Hepatocyte (in vitro differentiated cells): ENCODE data around the gene C1orf50. TPM values are rescaled to one million over a fixed set of nuclear protein-coding genes. Genes with fewer than 3 reads are reported as not detected.

Experiments used
- DNase-seq: peaks from one replicate; pipeline ENCODE4 v3.0.0-alpha.2; 2016; ENCODE audit warnings: low spot score
- H2AFZ ChIP-seq: fragments of 200-600 bp; sonication (generic); 2 replicates; pipeline ENCODE4 v1.6.0; 2016; ENCODE audit warnings: antibody characterized with exemption, mild to moderate bottlenecking
- H3K27ac ChIP-seq: fragments of 200-600 bp; sonication (generic); 2 replicates; pipeline ENCODE4 v1.5.1; 2016; ENCODE audit warnings: mild to moderate bottlenecking
- H3K27me3 ChIP-seq: fragments of 200-600 bp; sonication (generic); 2 replicates; pipeline ENCODE4 v1.6.1; 2016
- H3K36me3 ChIP-seq: fragments of 200-600 bp; sonication (generic); replicated peaks from 2 replicates; pipeline ENCODE4 v1.5.1; 2016; ENCODE audit warnings: low read depth; ENCODE audit not compliant: insufficient read depth
- H3K4me1 ChIP-seq: fragments of 200-600 bp; sonication (generic); 2 replicates; pipeline ENCODE4 v1.5.1; 2016; ENCODE audit warnings: mild to moderate bottlenecking, moderate library complexity; ENCODE audit not compliant: insufficient read depth
- H3K4me2 ChIP-seq: fragments of 200-600 bp; sonication (generic); 2 replicates; pipeline ENCODE4 v1.6.0; 2016
- H3K4me3 ChIP-seq: fragments of 200-600 bp; sonication (generic); 2 replicates; pipeline ENCODE4 v1.5.1; 2016; ENCODE audit warnings: mild to moderate bottlenecking
- H3K79me2 ChIP-seq: fragments of 200-600 bp; sonication (generic); 2 replicates; pipeline ENCODE4 v1.6.0; 2017; ENCODE audit warnings: mild to moderate bottlenecking
- H3K9me2 ChIP-seq: fragments of 200-600 bp; sonication (generic); replicated peaks from 2 replicates; pipeline ENCODE4 v1.6.0; 2017; ENCODE audit warnings: mild to moderate bottlenecking; ENCODE audit not compliant: insufficient read depth
- H3K9me3 ChIP-seq: fragments of 200-600 bp; sonication (generic); 2 replicates; pipeline ENCODE4 v1.5.1; 2016; ENCODE audit warnings: low read depth, mild to moderate bottlenecking
- H4K20me1 ChIP-seq: fragments of 200-600 bp; sonication (generic); 2 replicates; pipeline ENCODE4 v1.6.0; 2016; ENCODE audit warnings: mild to moderate bottlenecking; ENCODE audit not compliant: insufficient read depth, poor library complexity, severe bottlenecking
- EZH2 ChIP-seq: fragments of 200-600 bp; sonication (generic); IDR thresholded peaks from 2 replicates; pipeline ENCODE4 v1.6.1; 2016; ENCODE audit warnings: antibody characterized with exemption, mild to moderate bottlenecking, borderline replicate concordance
- EZH2phosphoT487 ChIP-seq: fragments of 200-600 bp; sonication (generic); IDR thresholded peaks from one replicate; pipeline ENCODE4 v1.6.1; 2018; ENCODE audit warnings: antibody characterized with exemption, mild to moderate bottlenecking, low read depth, moderate library complexity; ENCODE audit not compliant: unreplicated experiment, severe bottlenecking
- WGBS: methylation state at CpG from one replicate; pipeline ENCODE4 v1.1.6; 2016; ENCODE audit warnings: low lambda C conversion rate; ENCODE audit errors: missing lambda C conversion rate; 5-methylcytosine and 5-hydroxymethylcytosine counted together
- polyA plus RNA-seq: library from polyadenylated mRNA; unstranded; fragments of >200 nt; fragmentation: Nextera tagmentation; extraction: Ambion mirVana; gene quantifications from 2 replicates; pipeline ENCODE4 v1.2.1, GENCODE V29; 2016
- total RNA-seq: library from RNA; depleted of rRNA; stranded (reverse); fragments of >200 nt; gene quantifications from 2 replicates; pipeline ENCODE4 v1.2.3, GENCODE V29; 2014
- TF ChIP-seq, protein P1 (sequence below): fragments of 200-600 bp; sonication (generic); IDR thresholded peaks from 2 replicates; pipeline ENCODE4 v1.5.1; 2016; ENCODE audit warnings: antibody characterized with exemption, mild to moderate bottlenecking; ENCODE audit not compliant: poor library complexity

Gene C1orf50
- total and polyA plus RNA-seq, 2 experiments from 2014 or later: 5.7 to 15.2 TPM

DNA sequence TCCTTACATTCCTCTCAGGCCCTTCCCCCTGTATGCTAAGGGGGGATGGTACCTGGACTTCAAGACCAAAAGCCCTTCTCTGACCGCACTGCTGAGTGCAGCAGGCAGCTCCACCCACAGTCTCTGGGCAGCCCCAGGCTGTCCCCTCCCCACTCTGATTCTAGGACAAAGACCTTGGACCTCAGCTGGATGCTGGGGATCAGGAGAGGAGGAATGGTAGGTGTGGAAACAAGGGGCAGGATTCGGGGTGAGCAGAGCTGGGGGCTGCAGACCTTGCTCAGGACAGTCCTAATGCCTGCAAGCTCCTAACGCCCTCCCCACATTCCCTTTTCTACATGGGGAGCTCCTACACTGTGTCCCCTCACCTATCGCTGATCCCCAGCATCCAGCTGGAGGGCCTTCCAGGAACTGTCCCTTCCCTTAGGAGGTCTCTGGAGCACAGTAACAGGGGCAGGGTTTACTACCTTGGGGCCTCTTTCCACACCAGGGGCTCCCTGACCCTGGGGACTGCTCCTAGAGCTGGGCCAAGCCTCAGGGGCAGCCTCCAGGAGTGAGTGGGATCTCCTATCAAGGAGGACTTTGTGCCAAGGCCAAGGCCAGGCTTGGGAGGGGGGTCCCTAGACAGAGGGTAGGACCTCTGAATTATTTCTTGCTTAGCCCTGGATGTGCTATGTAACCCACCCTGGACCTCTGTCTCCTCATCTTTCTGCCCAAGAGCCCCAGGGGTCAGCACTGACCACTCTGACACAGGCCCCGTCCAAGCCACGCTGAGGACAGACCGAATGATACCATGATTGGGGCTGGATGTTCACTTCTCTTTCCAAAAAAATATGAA lies 32.6 kb upstream of the C1orf50 start:
- H3K27me3 ChIP-seq: no peaks in the 10 kb centered on the region
- no peaks in the 10 kb centered on the region for H4K20me1 ChIP-seq
- H3K4me1 ChIP-seq: peaks cover 18% of the 10 kb centered on the region
- H3K9me2 ChIP-seq: no peaks in the 10 kb centered on the region
- peak; percentile 46 for DNase-seq
- H3K4me3 ChIP-seq: no peak overlapping the region
- no peak overlapping the region for H2AFZ ChIP-seq
- no peak overlapping the region for H3K27ac ChIP-seq
- 79% methylated on average over 7 of the region's 7 CpGs for WGBS
- H3K36me3 ChIP-seq: no peaks in the 10 kb centered on the region
- TF ChIP-seq, protein P1, sequence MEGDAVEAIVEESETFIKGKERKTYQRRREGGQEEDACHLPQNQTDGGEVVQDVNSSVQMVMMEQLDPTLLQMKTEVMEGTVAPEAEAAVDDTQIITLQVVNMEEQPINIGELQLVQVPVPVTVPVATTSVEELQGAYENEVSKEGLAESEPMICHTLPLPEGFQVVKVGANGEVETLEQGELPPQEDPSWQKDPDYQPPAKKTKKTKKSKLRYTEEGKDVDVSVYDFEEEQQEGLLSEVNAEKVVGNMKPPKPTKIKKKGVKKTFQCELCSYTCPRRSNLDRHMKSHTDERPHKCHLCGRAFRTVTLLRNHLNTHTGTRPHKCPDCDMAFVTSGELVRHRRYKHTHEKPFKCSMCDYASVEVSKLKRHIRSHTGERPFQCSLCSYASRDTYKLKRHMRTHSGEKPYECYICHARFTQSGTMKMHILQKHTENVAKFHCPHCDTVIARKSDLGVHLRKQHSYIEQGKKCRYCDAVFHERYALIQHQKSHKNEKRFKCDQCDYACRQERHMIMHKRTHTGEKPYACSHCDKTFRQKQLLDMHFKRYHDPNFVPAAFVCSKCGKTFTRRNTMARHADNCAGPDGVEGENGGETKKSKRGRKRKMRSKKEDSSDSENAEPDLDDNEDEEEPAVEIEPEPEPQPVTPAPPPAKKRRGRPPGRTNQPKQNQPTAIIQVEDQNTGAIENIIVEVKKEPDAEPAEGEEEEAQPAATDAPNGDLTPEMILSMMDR: no peak
- TF ChIP-seq EZH2 (no peak), EZH2phosphoT487 (no peak)
- no peaks in the 10 kb centered on the region for H3K79me2 ChIP-seq
- peak overlapping the region; percentile 37 for H3K4me2 ChIP-seq
- H3K9me3 ChIP-seq: no peaks in the 10 kb centered on the region

DNA sequence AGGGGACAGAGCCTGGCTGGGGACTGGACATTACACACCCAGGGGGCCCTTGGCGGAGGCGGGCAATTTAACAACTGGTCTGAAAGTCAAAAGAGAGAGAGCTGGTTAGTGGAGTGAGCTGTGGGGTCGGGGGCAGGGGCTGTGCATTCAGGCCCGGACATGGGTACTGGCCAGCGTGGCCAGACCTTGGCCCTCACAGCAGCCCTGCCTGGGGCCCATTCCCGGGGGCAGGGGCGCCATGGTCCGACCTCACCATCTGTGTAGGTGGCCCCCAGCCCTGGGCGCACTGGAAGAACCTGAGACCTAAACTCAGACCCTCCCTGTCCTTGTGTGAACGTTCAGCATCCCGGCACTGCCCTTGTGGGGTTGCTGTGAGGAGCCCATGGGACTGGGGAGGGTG lies 32.0 kb upstream of the C1orf50 start:
- Histone ChIP-seq H3K9me2 (no peaks in the 10 kb centered on the region), H3K4me2 (no peak overlapping the region), H3K4me3 (no peak overlapping the region), H3K27me3 (no peaks in the 10 kb centered on the region), H3K4me1 (peaks cover 24% of the 10 kb centered on the region), H3K27ac (no peak overlapping the region), H4K20me1 (no peaks in the 10 kb centered on the region), H3K79me2 (no peaks in the 10 kb centered on the region), H3K9me3 (no peaks in the 10 kb centered on the region), H3K36me3 (no peaks in the 10 kb centered on the region), H2AFZ (no peak overlapping the region)
- TF ChIP-seq EZH2: no peak
- TF ChIP-seq, protein P1: no peak
- no peak for TF ChIP-seq EZH2phosphoT487
- no peak for DNase-seq
- 89% methylated on average over 11 of the region's 11 CpGs for WGBS

DNA sequence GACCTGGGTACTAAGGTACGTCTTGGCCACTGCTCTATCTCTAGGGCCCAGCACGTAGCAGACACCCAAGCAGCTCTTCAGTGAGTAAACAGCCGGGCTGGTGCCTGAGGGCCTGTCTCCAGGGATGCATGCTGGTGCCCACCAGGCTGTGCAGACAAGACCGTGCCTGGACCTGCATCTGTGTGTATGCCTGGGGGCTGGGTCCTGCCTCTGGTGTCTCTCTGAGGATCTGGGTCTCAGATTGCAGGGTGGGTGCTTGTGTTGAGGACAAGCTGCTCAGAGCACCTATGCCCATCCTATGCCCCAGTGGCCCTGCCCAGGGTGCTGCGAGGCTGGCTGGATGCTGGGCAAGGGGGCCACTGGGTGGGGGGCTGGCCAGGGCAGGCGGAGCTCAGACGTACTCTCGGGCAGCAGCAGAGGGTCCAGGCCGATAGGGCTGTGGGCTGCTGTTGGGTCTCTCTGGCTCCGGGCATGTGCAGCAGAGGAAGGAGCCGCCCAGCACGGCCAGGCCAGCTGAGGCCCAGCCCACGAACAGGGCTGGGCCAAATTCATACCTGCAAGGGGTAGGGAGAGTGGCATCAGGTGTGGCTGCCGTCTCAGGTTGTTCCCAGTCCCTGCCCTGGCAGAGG lies 31.5 kb upstream of the C1orf50 start:
- no peak for DNase-seq
- Histone ChIP-seq H3K79me2 (no peaks in the 10 kb centered on the region), H3K27ac (no peak overlapping the region), H3K4me1 (peaks cover 29% of the 10 kb centered on the region), H3K4me2 (no peak overlapping the region), H4K20me1 (no peaks in the 10 kb centered on the region), H3K9me3 (no peaks in the 10 kb centered on the region), H3K27me3 (no peaks in the 10 kb centered on the region), H3K36me3 (no peaks in the 10 kb centered on the region), H3K4me3 (no peak overlapping the region), H2AFZ (no peak overlapping the region), H3K9me2 (no peaks in the 10 kb centered on the region)
- TF ChIP-seq EZH2phosphoT487 (no peak), EZH2 (no peak)
- TF ChIP-seq, protein P1: no peak
- 89% methylated on average over 12 of the region's 14 CpGs for WGBS
